ENCODE measurements around the gene MRPS35. TPM values are rescaled to one million over a fixed set of nuclear protein-coding genes. Genes with fewer than 3 reads are reported as not detected.

MRPS35 gene
- total RNA-seq = 31.5 and 33.3 TPM in 2 replicates

GRCh38 chr12:27710592-27711316 lies at the start of gene MRPS35:
MRPS35 (plus strand) TSS chr12:27710832; CDS start chr12:27710844, 12 bp downstream.

GRCh38 chr12:27696293-27696652 lies 14.4 kb upstream of the MRPS35 start, which contains the start of gene REP15:
REP15 (plus strand) TSS chr12:27696447; CDS start chr12:27696563, 116 bp downstream.

GRCh38 chr12:27779920-27780611 lies 69.4 kb downstream of the MRPS35 start, which contains the start of the genes KLHL42 and MANSC4:
KLHL42 (plus strand) TSS chr12:27780233; CDS start chr12:27780331, 98 bp downstream.
MANSC4 (minus strand) TSS chr12:27780236; CDS start chr12:27771276, 8,960 bp downstream.

Small RNA genes lying within 50 kb of the gene (small RNA-seq; reads per million reads assigned to genes)
- gene RF00019 = not detected

Other genes with a start within 250 kb of the MRPS35 start
- gene PPFIBP1, start 186.6 kb upstream of the MRPS35 start, total RNA-seq = 70.1 and 83.6 TPM in 2 replicates
- gene REP15, start 14.4 kb upstream of the MRPS35 start, total RNA-seq = 1.5 and 2.6 TPM in 2 replicates
- 35.1 and 46.4 TPM in 2 replicates for gene KLHL42, start 69.4 kb downstream of the MRPS35 start, total RNA-seq
- gene MANSC4, start 69.4 kb downstream of the MRPS35 start, total RNA-seq = not detected in 2 replicates

Data from hair follicle dermal papilla cell (primary cell).